ENCODE results near the gene ADARB1.
"Not testable (repeated sequence)": the region's sequence is repeated elsewhere in the genome, so short reads cannot be mapped to it uniquely, and the experiment has no call there.

ADARB1 gene

DNA sequence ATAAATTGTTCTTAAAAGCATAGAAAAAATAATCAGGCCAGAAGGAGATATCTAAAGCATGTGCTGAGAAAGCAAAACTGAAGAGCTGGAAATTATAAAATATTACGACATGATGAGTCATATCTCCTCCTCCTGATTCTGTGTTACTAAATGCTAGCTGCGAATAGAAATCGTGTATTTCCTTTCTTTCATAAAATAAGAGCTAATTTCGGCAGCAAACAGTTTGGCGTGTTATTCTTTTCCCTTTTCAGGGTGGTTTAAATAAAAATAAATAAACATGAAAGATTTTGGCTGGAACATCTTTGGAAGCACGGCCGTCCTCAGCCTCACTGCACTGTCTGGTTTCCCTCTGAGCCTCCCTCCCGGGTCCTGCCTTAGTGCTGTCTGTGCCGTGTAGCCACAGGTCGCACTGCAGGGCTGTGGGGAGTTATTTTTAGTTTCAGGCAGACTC is 56.0 kb downstream of the ADARB1 start:
- Histone ChIP-seq H3K4me3 (ENCODE audit: low read length) (no peak overlapping the region), H2AFZ (ENCODE audit: low read depth, low read length) (no peak overlapping the region), H3K4me1 (ENCODE audit: insufficient read depth, low read length) (peaks cover 7% of the 10 kb centered on the region), H3K9me3 (ENCODE audit: low read length) (no peaks in the 10 kb centered on the region), H3K27me3 (ENCODE audit: insufficient read depth, low read length) (no peaks in the 10 kb centered on the region), H3K36me3 (ENCODE audit: insufficient read depth, low read length) (no peaks in the 10 kb centered on the region)

GRCh38 chr21:45131537-45131999 is 57.2 kb downstream of the ADARB1 start:
- Histone ChIP-seq H3K4me3 (ENCODE audit: low read length) (no peak overlapping the region), H2AFZ (ENCODE audit: low read depth, low read length) (no peak overlapping the region), H3K4me1 (ENCODE audit: insufficient read depth, low read length) (peaks cover 7% of the 10 kb centered on the region), H3K36me3 (ENCODE audit: insufficient read depth, low read length) (no peaks in the 10 kb centered on the region), H3K27me3 (ENCODE audit: insufficient read depth, low read length) (no peaks in the 10 kb centered on the region), H3K9me3 (ENCODE audit: low read length) (no peaks in the 10 kb centered on the region)

DNA sequence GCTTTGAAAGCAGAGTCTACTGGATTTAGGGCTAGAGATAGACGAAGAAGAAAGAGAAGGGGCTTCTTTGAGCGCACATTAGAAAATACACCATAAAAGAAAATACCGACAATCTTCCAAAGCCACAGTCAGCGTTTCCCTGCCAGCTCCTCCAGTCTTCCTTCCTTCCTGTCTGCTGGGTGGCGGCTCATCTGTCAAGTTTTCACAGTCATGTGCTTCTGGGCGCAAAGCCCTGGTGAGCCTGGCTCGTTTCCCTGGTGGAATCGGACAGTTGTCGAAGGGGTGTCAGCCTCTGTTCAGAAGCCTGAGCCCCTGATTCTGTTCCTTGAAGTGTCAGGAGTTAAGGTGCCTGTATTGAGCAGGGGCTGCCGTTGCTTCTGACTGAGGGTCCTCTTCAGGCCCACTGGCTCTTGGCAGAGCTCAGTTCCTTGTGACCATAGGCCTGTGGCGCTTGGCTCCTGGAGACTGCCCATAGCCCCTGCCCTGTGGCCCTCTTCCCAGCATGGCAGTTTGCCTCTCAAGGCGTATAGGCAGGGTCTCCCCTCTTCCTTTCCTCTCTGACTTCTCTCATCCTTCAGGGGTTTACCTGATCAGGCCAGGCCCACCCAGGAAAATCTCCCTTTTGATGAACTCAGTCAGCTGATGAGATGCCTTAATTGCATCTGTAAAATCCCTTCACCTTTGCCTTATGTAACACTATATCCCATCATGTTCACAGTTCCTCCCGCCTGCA is 58.6 kb downstream of the ADARB1 start:
- Histone ChIP-seq H3K27me3 (ENCODE audit: insufficient read depth, low read length) (no peaks in the 10 kb centered on the region), H3K36me3 (ENCODE audit: insufficient read depth, low read length) (no peaks in the 10 kb centered on the region), H2AFZ (ENCODE audit: low read depth, low read length) (no peak overlapping the region), H3K4me1 (ENCODE audit: insufficient read depth, low read length) (peaks cover 7% of the 10 kb centered on the region), H3K9me3 (ENCODE audit: low read length) (no peaks in the 10 kb centered on the region), H3K4me3 (ENCODE audit: low read length) (no peak overlapping the region)

DNA sequence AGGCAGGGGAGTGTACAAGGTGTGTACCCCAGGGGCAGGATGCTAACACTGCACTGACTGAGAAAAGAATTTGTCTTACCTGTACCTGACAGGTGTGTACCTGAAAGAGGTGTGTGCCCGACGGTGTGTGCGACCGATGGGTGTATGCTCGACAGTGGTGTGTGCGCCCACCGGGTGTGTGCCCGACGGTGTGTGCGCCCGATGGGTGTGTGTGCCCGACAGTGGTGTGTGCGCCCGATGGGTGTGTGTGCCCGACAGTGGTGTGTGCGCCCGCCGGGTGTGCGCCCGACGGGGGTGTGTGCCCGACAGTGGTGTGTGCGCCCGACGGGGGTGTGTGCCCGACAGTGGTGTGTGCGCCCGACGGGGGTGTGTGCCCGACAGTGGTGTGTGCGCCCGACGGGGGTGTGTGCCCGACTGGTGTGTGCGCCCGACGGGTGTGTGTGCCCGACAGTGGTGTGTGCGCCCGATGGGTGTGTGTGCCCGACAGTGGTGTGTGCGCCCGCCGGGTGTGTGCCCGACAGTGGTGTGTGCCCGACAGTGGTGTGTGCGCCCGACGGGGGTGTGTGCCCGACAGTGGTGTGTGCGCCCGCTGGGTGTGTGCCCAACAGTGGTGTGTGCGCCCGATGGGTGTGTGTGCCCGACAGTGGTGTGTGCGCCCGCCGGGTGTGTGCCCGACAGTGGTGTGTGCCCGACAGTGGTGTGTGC is 59.3 kb downstream of the ADARB1 start:
- not testable (repeated sequence) for H3K4me1 ChIP-seq (ENCODE audit: insufficient read depth, low read length); H3K4me3 ChIP-seq (ENCODE audit: low read length); H2AFZ ChIP-seq (ENCODE audit: low read depth, low read length); H3K27me3 ChIP-seq (ENCODE audit: insufficient read depth, low read length); H3K9me3 ChIP-seq (ENCODE audit: low read length); H3K36me3 ChIP-seq (ENCODE audit: insufficient read depth, low read length)

DNA sequence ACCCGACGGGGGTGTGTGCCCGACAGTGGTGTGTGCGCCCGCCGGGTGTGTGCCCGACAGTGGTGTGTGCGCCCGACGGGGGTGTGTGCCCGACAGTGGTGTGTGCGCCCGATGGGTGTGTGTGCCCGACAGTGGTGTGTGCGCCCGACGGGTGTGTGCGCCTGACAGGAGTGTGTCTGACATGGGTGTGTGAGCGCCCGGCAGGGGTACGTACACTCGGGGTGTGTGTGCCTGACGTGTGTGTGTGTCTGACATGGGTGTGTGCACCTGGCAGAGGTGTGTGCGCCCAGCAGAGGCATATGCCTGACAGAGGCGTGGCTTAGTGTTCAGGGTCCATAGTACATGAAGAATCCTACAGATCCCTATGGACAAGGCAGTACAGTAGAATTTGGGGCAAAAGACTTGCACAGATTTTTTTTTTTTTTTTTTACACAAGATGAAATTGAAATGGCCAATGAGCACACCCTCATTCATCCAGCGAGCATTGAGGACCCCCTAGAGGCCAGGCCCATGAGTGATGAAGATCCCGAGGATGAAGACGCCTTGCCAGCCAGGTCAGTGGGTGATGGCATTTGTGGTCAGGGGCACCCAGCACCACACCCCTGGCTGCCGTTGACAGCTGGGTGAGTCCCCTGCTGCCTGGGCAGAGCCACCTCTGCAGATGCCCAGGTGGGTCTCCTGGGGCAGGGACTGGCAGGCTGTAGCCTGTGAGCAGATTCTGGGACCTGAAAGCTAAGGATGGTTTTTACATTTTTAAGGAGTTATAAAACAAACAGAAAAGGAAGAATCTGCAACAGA is 60.1 kb downstream of the ADARB1 start:
- Histone ChIP-seq H3K4me1 (ENCODE audit: insufficient read depth, low read length) (peaks cover 7% of the 10 kb centered on the region), H3K4me3 (ENCODE audit: low read length) (no peak overlapping the region), H2AFZ (ENCODE audit: low read depth, low read length) (no peak overlapping the region)

DNA sequence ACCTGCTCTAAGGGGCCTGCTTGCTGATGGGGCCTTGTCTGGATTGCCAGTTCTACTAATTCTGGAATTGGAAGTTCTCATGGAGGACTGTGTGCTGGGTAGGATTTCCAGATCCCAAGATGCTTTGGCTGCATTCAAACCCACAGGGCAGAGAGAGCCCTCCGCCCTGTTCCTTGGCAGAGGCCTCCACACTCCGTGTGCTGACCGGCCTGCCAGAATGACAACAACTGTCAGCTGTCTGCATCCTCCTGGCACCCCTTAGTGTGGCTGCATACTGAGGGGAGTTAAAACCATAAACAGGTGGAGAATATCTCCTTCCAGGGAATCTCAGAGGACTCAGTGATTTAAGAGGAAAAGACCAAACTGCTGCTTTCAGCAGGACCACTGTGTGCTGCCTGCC is 60.7 kb downstream of the ADARB1 start:
- no peak overlapping the region for H2AFZ ChIP-seq (ENCODE audit: low read depth, low read length)
- H3K4me3 ChIP-seq (ENCODE audit: low read length) = no peak overlapping the region
- no peaks in the 10 kb centered on the region for H3K36me3 ChIP-seq (ENCODE audit: insufficient read depth, low read length)
- H3K4me1 ChIP-seq (ENCODE audit: insufficient read depth, low read length) = peaks cover 7% of the 10 kb centered on the region
- no peaks in the 10 kb centered on the region for H3K9me3 ChIP-seq (ENCODE audit: low read length)
- H3K27me3 ChIP-seq (ENCODE audit: insufficient read depth, low read length) = no peaks in the 10 kb centered on the region

More for the DNA sequence above, 60.1 kb downstream of the ADARB1 start:
- no peaks in the 10 kb centered on the region for H3K36me3 ChIP-seq (ENCODE audit: insufficient read depth, low read length)
- no peaks in the 10 kb centered on the region for H3K27me3 ChIP-seq (ENCODE audit: insufficient read depth, low read length)
- H3K9me3 ChIP-seq (ENCODE audit: low read length) = no peaks in the 10 kb centered on the region

DNA sequence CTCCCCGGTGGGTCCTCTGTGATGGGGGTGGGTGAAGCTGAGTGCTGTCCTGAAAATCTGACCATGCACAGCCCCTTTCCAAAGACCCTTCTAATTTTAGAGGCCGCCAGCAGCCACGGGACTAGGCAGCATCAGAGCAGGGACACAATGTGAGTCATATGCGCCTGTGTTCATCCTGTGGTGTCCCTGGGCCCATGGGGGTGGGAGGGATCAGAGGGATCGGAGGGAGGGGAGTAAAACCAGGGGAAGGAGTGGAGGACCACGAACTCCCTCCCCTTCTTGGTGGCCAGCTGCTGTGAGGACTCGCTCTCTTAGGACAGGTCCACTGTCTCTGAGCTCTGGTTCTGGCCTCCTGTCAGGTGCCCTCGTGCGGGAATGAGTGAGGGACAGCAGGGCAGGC is 61.5 kb downstream of the ADARB1 start:
- no peak overlapping the region for H2AFZ ChIP-seq (ENCODE audit: low read depth, low read length)
- H3K4me1 ChIP-seq (ENCODE audit: insufficient read depth, low read length) = no peaks in the 10 kb centered on the region
- no peaks in the 10 kb centered on the region for H3K9me3 ChIP-seq (ENCODE audit: low read length)
- H3K27me3 ChIP-seq (ENCODE audit: insufficient read depth, low read length) = no peaks in the 10 kb centered on the region
- no peaks in the 10 kb centered on the region for H3K36me3 ChIP-seq (ENCODE audit: insufficient read depth, low read length)
- H3K4me3 ChIP-seq (ENCODE audit: low read length) = no peak overlapping the region

- Histone ChIP-seq H3K9me3 (ENCODE audit: low read length) (no peaks in the 10 kb centered on the region), H3K27me3 (ENCODE audit: insufficient read depth, low read length) (no peaks in the 10 kb centered on the region), H2AFZ (ENCODE audit: low read depth, low read length) (no peak overlapping the region), H3K4me1 (ENCODE audit: insufficient read depth, low read length) (no peaks in the 10 kb centered on the region), H3K36me3 (ENCODE audit: insufficient read depth, low read length) (no peaks in the 10 kb centered on the region), H3K4me3 (ENCODE audit: low read length) (no peak overlapping the region)
These were observed 62.1 kb downstream of the ADARB1 start for GRCh38 chr21:45136500-45136899.

GRCh38 chr21:45136927-45137611 is 62.7 kb downstream of the ADARB1 start:
- Histone ChIP-seq H3K36me3 (ENCODE audit: insufficient read depth, low read length) (no peaks in the 10 kb centered on the region), H3K9me3 (ENCODE audit: low read length) (no peaks in the 10 kb centered on the region), H3K4me3 (ENCODE audit: low read length) (no peak overlapping the region), H3K4me1 (ENCODE audit: insufficient read depth, low read length) (no peaks in the 10 kb centered on the region), H3K27me3 (ENCODE audit: insufficient read depth, low read length) (no peaks in the 10 kb centered on the region), H2AFZ (ENCODE audit: low read depth, low read length) (no peak overlapping the region)

DNA sequence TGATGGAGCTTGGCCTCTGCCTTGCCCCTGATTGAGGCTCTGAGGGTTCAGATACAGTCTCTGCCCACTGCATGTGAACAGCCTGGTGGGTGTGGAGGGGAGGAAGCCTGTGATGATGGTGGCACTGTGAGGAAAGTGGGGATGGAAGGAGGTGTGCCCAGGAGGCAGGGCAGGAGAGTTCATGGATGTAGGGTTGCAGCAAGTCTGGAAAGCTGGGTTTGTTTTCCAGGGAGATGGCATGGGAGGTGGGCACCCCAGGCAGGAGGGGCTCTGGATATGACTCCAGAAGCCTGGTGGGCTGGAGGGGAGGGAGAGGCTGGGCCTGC is 63.2 kb downstream of the ADARB1 start:
- no peak overlapping the region for H3K4me3 ChIP-seq (ENCODE audit: low read length)

GRCh38 chr21:45138199-45139002 is 64.0 kb downstream of the ADARB1 start:
- Histone ChIP-seq H2AFZ (ENCODE audit: low read depth, low read length) (no peak overlapping the region), H3K27me3 (ENCODE audit: insufficient read depth, low read length) (no peaks in the 10 kb centered on the region), H3K4me3 (ENCODE audit: low read length) (no peak overlapping the region), H3K4me1 (ENCODE audit: insufficient read depth, low read length) (no peaks in the 10 kb centered on the region), H3K9me3 (ENCODE audit: low read length) (no peaks in the 10 kb centered on the region), H3K36me3 (ENCODE audit: insufficient read depth, low read length) (no peaks in the 10 kb centered on the region)

More for the DNA sequence above, 63.2 kb downstream of the ADARB1 start:
- Histone ChIP-seq H3K4me1 (ENCODE audit: insufficient read depth, low read length) (no peaks in the 10 kb centered on the region), H3K27me3 (ENCODE audit: insufficient read depth, low read length) (no peaks in the 10 kb centered on the region), H3K9me3 (ENCODE audit: low read length) (no peaks in the 10 kb centered on the region), H3K36me3 (ENCODE audit: insufficient read depth, low read length) (no peaks in the 10 kb centered on the region), H2AFZ (ENCODE audit: low read depth, low read length) (no peak overlapping the region)

DNA sequence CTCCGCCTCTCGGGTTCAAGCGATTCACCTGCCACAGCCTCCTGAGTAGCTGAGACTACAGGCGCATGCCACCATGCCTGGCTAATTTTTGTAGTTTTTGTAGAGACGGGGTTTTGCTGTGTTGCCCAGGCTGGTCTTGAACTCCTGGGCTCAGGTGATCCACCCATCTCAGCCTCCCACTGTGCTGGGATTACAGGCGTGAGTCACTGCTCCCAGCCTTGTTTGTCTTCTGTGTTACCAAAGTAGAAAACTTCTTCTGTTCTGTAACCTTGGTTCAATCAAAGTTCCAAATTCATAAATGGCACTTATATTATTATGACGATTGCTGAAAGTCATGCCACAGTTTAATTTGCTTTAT is 64.6 kb downstream of the ADARB1 start:
- H3K4me1 ChIP-seq (ENCODE audit: insufficient read depth, low read length); H2AFZ ChIP-seq (ENCODE audit: low read depth, low read length); H3K36me3 ChIP-seq (ENCODE audit: insufficient read depth, low read length); H3K4me3 ChIP-seq (ENCODE audit: low read length); H3K9me3 ChIP-seq (ENCODE audit: low read length); H3K27me3 ChIP-seq (ENCODE audit: insufficient read depth, low read length): not testable (repeated sequence)
